Activated CD4-positive, alpha-beta T cell treated with anti-CD3 and anti-CD28 coated beads, Interleukin-2, amount 50 U/mL, for 1 hour (primary cell): ENCODE measurements around the gene GDPD4.
A peak's percentile ranks its signal among the peaks of the same experiment; 100 is the strongest.

Source experiments
- DNase-seq: peaks from one replicate; pipeline ENCODE4 v3.0.0-alpha.2; 2020

GDPD4 gene

DNA sequence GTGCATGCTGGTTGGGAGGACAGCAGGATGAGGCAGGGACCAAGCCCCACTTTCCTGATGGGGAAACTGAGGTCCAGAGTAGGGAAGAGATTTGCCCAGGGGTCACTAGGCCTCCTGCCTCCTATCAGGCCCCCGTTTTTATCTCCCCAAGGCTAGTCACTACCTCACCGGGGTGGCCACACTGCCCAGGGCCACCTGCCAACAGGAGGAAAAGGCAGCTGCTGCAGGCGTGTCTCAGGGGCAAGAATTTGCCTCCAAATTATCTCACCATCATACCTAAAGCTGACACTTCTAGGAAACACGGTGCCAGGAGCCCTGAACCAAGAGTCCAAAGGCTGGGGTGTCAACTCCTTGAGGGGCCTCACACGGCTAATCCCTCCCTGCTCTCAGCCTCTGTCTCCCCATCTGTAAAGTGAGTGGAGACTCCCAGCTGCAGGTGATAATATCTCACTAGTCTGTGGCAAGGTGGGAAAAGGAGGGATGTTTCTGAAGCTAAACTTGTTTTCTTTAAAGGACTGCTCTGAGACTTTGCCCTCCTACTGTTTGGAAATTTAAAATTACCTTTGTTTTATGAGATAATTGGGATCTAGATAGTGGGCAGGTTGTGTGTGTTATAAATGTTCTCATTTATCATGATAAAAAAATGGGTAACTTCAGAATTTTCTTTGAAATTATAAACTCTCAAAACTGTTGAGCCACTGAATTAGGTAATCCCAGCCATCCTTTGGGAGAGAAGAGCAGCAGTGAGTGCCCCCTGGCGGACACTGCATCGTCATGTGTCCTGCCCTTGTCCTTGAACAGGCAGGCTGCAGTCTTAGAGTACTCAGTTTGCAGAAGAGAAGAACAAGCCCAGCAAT lies 113.5 kb downstream of the GDPD4 start:
- DNase-seq, result peak; percentile 62

DNA sequence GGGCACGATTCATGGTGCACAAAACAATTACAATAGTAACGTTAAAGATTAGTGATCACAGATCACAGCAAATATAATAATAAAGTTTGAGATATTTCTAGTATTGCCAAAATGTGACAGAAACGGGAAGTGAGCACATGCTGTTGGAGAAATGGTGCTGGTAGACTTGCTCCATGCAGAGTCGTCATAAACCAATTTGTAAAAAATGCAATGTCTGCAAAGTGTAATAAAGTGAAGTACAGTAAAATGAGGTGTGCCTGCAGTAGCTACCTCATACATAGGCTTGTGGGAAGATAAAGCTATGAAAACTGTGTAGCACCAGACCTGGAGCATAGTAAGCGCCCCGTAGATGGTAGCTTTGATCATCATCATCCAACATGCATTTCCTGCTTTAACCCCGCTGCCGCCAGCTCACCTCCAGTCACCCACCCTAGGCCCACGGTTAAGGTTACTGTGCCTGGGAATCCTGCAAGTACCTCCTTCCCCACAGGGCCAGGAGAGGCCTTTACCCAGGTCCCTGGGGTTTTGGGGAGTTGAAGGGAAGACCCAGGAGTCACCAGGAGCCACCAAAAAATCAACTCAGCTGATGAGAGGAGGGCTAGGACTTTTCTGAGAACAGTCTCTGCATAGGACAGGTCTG lies 114.3 kb downstream of the GDPD4 start:
- no peak for DNase-seq

- no peak for DNase-seq
Observed at GRCh38 chr11:77186302-77186701, 115.2 kb downstream of the GDPD4 start.

- DNase-seq, result no peak
Observed at GRCh38 chr11:77184136-77184860, 117.2 kb downstream of the GDPD4 start.

DNA sequence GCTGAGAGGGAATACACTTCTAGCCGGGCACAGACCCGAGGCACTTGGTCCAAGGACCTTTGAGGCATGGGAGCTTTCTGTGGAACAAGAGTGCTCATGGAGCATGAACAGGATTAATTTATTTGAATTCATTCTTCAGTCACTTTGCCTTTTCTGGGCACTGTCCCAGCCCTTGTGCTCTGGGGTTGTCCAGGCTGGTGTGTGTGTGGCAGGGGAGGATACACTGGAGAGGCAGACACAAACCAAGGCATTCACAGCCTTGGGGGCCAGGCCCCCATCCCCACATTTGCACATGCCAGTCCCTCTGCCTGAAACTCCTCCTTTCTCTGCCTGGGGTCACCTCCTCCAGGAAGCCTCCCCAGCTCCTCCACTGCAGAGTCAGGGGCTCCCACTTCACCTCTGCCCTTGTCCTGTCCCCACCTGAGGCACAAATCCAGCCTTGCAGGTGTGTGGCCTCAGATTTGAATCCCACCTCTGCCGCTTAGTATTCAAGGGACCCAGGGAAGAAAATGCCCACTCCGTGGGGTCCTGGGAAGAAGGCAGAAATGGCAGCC lies 118.0 kb downstream of the GDPD4 start:
- no peak for DNase-seq

GRCh38 chr11:77182542-77183430 lies 118.7 kb downstream of the GDPD4 start:
- DNase-seq, result no peak

GRCh38 chr11:77181799-77182541 lies 119.5 kb downstream of the GDPD4 start:
- no peak for DNase-seq

DNA sequence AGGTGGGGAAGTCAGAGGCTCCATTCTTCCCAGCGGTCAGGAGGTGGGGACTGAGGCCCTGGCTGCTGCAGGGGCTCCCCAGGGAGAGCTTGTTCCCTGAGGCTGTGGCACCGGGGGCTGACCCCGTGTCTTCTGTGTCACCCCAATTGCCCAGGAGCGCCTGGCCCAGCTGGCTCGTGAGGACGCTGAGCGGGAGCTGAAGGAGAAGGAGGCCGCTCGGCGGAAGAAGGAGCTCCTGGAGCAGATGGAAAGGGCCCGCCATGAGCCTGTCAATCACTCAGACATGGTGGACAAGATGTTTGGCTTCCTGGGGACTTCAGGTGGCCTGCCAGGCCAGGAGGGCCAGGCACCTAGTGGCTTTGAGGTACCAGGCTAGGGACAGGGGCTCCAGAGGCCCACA lies 120.3 kb downstream of the GDPD4 start:
- DNase-seq, result no peak

DNA sequence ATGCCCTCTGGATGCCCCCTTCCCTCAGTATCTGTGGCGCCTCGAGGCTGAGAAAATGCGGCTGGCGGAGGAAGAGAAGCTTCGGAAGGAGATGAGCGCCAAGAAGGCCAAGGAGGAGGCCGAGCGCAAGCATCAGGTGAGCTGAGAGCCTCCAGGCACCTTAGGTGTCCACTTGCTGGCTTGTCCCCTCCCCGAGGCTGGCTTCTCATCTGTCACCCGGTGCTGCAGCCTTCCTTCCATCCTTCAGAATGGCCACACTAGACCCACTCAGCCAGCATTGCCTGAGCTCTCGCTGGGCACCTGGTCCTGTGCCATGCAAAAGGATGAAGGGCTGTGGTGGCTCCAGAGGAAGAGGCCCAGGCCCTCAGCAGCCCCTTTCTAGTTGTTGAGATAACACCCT lies 121.1 kb downstream of the GDPD4 start:
- DNase-seq, result no peak

- no peak for DNase-seq
Observed at GRCh38 chr11:77179681-77180080, 121.8 kb downstream of the GDPD4 start.

- DNase-seq, result no peak
Observed at GRCh38 chr11:77179048-77179447, 122.4 kb downstream of the GDPD4 start.

DNA sequence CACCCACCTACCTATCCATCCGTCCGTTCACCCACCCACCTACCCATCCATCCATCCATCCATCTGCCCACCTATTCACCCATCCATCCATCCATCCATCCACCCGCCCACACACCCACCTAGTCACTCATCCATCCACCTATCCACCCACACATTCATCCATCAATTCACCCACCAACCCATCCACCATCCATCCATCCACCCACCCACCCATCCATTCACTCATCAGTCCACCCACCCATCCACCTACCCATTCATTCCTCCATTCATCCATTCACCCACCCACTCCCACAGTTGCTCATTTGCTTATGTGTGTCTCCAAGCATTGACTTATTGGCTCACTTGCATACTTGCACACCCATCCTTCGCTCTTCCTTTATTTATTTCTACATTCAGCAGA lies 123.3 kb downstream of the GDPD4 start:
- DNase-seq, result no peak

- DNase-seq, result no peak
Observed at GRCh38 chr11:77176996-77177395, 124.5 kb downstream of the GDPD4 start.

DNA sequence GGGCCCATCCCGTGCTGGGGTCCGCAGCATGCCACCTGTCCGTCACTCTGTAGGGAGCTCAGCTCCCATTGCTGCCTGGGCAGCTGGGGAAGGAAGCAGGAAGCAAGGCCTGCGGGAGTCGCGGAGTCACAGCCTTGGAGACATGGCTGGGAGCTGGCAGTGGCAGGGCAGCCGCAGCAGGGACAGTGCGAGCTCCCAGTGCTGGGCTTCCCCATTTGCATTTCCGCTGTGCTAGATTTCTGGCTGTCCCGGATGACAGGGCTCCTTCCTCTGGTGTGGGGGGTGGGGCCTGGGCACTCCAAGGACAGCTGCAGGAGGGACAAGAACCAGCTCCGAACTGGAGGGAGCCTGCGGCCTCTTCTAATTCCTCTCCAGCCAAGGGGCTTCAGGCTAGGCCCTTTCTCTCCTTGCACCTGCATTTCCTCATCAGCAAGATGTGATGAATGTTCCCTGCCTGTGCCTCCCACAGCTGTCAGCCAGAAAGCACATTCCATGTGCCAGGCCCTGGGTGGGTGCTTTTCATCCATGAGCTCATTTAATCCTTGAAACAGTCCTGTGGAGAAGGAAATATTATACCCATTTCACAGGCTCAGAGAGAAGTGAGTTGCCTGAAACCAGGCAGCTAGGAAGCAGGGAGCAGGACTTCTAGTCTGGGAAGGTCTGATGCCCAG lies 125.5 kb downstream of the GDPD4 start:
- DNase-seq, result no peak

DNA sequence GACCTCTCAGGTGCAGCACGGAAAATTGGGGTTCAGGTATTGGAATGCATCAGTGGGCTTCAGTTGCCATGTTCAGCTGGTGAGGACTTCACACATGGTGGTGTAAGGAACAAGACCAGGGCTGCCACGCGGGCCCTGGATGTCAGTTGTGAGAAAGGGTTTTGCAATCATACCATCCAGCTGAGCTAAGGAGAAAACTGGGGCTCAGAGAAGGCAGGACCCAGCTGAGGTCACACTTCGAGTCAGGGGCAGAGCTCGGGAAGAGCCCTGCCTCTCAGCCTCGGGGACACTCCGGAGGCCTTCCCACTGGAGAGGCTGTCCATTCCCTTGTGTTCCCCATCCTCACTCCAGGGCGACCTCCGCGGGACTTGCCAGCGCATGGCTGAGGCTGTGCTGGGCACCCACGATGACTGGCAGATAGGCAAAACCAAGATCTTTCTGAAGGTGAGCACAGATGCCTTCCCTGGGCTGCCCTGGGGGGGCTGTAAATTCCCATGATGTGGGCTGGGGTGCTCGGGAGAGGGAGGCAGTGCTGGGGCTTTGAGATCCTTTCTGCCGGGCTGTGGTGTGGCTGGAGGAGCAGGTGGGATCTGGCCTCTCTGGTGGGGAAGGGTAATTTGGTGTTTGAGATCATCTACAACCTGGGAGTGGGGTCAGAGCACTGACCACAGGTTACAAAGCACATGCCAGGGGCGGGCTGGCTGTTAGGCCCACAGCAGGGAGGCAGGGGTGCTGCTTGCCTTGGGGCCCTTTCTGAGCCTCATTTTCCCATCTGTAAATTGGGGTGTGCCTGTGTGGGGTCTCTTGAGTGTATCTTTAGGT lies 126.3 kb downstream of the GDPD4 start:
- no peak for DNase-seq

- DNase-seq, result no peak
Observed at GRCh38 chr11:77174559-77174958, 126.9 kb downstream of the GDPD4 start.

DNA sequence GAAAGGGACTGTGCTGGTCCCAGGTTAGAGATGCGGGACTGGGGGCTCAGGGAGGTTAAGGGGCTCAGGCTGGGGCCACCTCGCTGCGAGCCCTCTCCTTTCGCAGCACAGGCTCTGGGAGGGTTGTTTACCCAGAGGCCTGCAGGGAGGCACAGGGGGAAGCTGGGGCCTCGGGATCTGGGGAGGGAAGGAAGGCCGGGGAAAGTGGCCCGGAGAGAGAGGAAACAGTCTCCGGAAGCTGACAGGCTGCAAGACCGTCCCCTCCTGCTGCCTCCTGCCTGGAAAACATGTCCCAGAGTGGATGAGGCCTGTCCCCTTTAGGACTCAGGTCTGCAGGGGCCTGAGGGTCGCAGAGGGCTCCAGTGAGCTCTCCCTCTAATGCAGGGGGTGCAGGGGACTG lies 128.0 kb downstream of the GDPD4 start:
- DNase-seq, result no peak

- DNase-seq, result no peak
Observed at GRCh38 chr11:77172666-77172982, 128.9 kb downstream of the GDPD4 start.

DNA sequence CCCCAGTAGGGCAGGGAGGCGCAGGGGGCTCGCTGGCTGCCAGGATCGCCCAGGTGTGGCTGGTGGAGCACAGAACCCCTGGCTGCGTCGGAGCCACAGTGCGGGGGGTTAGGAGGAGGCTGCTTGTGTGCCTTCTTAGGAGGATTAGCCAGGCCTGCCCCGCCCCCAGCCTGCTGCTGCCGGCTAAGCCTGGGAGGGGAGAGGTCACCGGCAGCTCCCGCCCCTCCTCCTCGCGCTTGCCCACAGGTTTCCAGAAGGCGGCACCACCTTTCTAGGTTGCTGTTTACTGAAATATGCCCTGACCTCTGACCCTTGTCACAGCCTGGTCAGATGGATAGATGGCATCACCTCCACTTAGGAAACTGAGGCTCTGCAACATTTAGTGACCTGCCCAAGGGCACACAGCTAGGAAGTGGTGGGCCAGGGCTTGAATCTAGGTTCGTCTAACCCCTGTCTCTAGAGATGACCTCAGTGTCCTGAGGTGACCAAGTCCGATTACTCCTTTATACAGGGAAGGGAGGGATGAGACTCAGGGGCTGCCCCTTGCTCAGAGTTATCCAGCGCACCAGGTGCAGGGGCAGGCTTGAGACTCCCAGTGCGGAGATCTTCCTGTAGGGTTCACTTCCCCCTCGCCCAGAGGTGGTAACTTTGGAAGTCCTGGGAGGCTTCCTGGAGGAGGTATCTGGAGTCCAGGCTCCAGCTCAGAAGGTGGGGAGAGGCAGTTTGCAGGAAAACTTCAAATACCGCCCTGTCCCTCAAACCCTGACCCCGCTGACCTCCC lies 129.4 kb downstream of the GDPD4 start:
- DNase-seq, result no peak

DNA sequence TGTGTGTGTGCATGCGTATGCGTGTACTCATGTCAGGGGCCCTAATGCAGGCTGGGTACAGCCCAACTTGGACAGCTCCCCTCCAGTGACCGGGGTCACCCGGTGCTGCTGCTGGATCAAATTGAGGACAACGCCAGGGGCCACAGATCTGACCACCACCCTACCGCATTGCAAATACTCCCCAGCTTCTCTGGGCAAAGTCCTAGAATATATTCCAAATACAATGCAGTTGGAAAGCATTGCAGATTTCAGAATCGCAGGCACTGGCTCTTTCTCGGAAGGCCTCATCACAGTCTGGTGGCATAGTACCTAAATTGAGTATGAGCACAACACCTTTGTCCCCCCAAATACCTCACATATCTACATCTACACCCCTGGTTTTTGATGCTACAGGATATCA lies 130.2 kb downstream of the GDPD4 start:
- DNase-seq, result no peak
